DMS53 treated with DMSO at 0.1 percent for 48 hours (cell line): Measurements from ENCODE around the gene GATB.

Experiments
- DNase-seq: peaks from one replicate; lab custom pipeline; 2025; ENCODE audit not compliant: unreplicated experiment; lab: John Stamatoyannopoulos, UW

Gene GATB

DNA sequence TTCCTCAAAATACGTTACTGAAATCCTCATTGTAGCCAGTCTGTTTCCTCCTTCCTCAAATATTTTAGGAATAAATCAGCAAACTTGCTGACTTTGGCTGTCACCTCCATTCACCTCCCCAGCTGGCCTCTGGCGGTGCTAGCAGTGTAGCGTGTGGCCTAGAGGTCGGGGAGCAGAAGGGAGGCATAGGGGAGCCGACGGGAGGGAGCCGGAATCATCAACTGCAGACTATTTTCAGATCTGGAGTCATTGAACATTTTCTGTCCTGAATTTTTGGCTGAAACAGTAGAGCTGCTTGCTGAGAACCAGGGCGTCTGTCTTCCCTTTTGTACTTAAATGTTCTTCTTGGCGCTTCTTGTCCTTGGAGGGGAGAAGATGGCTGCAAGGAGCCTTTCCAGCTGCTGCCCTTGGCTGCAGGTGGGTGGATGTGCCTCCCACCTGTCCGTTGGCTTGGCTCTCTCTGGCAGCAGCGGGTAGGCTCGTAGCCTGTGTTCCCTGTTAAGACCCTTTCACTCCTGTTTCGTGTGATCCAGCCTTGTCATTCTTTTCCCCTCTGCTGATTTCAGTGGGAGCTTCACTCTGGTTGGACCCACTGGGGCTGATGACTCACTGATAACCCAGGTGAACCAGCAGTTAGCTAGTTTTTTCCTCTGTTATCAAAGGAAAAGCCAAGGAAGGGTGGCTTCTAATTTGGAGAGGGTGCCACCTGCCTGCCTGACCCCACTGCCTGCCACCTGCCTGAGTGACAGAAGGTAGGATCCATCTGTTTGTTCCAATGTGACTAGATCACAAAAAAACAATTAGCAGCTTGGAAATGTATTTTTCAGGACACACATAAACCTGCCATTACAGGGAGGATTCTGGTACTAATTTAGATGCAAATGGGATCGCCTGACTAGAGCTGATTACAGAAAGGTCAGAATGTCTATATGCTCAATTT lies 135.9 kb downstream of the GATB start:
- no peak for DNase-seq
